GM23248 (cell line): ENCODE measurements around the gene SALL2. TPM values are rescaled to one million over a fixed set of nuclear protein-coding genes. Genes with fewer than 3 reads are reported as not detected.

Source experiments
- DNase-seq: peaks from one replicate; pipeline ENCODE4 v3.0.0-alpha.2; 2015
- H2AFZ ChIP-seq: fragments of 200-600 bp; sonication (generic); 2 replicates; pipeline ENCODE4 v1.6.1; 2016; ENCODE audit warnings: antibody characterized with exemption
- H3F3A ChIP-seq: fragments of 200-600 bp; sonication (generic); 2 replicates; pipeline ENCODE4 v1.6.1; 2016; ENCODE audit warnings: mild to moderate bottlenecking, antibody characterized with exemption, mixed run types; ENCODE audit not compliant: insufficient read depth
- H3K27ac ChIP-seq: fragments of 200-600 bp; sonication (generic); 2 replicates; pipeline ENCODE4 v1.5.1; 2016; ENCODE audit warnings: mild to moderate bottlenecking
- H3K27me3 ChIP-seq: fragments of 200-600 bp; sonication (generic); replicated peaks from 2 replicates; pipeline ENCODE4 v1.6.1; 2016; ENCODE audit warnings: mild to moderate bottlenecking; ENCODE audit not compliant: insufficient read depth
- H3K36me3 ChIP-seq: fragments of 200-600 bp; sonication (generic); 2 replicates; pipeline ENCODE4 v1.6.1; 2016; ENCODE audit warnings: low read depth, mild to moderate bottlenecking
- H3K4me1 ChIP-seq: fragments of 200-600 bp; sonication (generic); 2 replicates; pipeline ENCODE4 v1.6.1; 2016; ENCODE audit warnings: mild to moderate bottlenecking; ENCODE audit not compliant: insufficient read depth
- H3K4me2 ChIP-seq: fragments of 200-600 bp; sonication (generic); one replicate; pipeline ENCODE4 v1.6.1; 2016; ENCODE audit warnings: mild to moderate bottlenecking; ENCODE audit not compliant: unreplicated experiment
- H3K4me3 ChIP-seq: fragments of 200-600 bp; sonication (generic); 2 replicates; pipeline ENCODE4 v1.5.1; 2016; ENCODE audit warnings: mild to moderate bottlenecking
- H3K79me2 ChIP-seq: fragments of 200-600 bp; sonication (generic); 2 replicates; pipeline ENCODE4 v1.6.1; 2016; ENCODE audit warnings: mild to moderate bottlenecking; ENCODE audit not compliant: insufficient read depth
- H3K9ac ChIP-seq: fragments of 200-600 bp; sonication (generic); 2 replicates; pipeline ENCODE4 v1.6.1; 2016; ENCODE audit warnings: mild to moderate bottlenecking
- H3K9me2 ChIP-seq: fragments of 200-600 bp; sonication (generic); 2 replicates; pipeline ENCODE4 v1.6.1; 2016; ENCODE audit warnings: mixed run types, mild to moderate bottlenecking, moderate library complexity; ENCODE audit not compliant: insufficient read depth
- H3K9me3 ChIP-seq: fragments of 200-600 bp; sonication (generic); one replicate; pipeline ENCODE4 v1.6.1; 2017; ENCODE audit warnings: low read depth
- H4K20me1 ChIP-seq: fragments of 200-600 bp; sonication (generic); 2 replicates; pipeline ENCODE4 v1.6.0; 2016; ENCODE audit not compliant: insufficient read depth
- EZH2 ChIP-seq: fragments of 200-600 bp; sonication (generic); IDR thresholded peaks from 2 replicates; pipeline ENCODE4 v1.6.1; 2018; ENCODE audit warnings: antibody characterized with exemption, mild to moderate bottlenecking; ENCODE audit not compliant: insufficient read depth, poor library complexity, severe bottlenecking
- EZH2phosphoT487 ChIP-seq: fragments of 200-600 bp; sonication (generic); IDR thresholded peaks from 2 replicates; pipeline ENCODE4 v1.6.1; 2018; ENCODE audit warnings: antibody characterized with exemption, moderate library complexity, mild to moderate bottlenecking, low read depth; ENCODE audit not compliant: insufficient read depth
- WGBS, 2 experiments: methylation state at CpG; one replicate each; pipeline ENCODE4 v1.1.6; 2015 to 2017; ENCODE audit warnings: low lambda C conversion rate in 2 of 2, low coverage in 1 of 2; ENCODE audit errors: missing lambda C conversion rate in 2 of 2; 5-methylcytosine and 5-hydroxymethylcytosine counted together
- in situ Hi-C: fragments of 300-500 bp; cut with MboI; formaldehyde crosslinking; loops from 2 replicates; pipeline ENCODE4 v1.15.0; 2020
- polyA plus RNA-seq: library from polyadenylated mRNA; unstranded; fragments of >200 nt; fragmentation: Nextera tagmentation; extraction: Ambion mirVana; gene quantifications from 2 replicates; pipeline ENCODE4 v1.2.1, GENCODE V29; 2016
- total RNA-seq: library from RNA; depleted of rRNA; stranded (reverse); fragments of >200 nt; shearing (Covaris generic); gene quantifications from 2 replicates; pipeline ENCODE4 v1.2.3, GENCODE V29; 2014

The SALL2 gene
- total and polyA plus RNA-seq, 2 experiments from 2014 or later, result 0.69 to 2.7 TPM

- Histone ChIP-seq H3K79me2 (no peaks in the 10 kb centered on the region), H3K27ac (no peak overlapping the region), H3K4me2 (no peak overlapping the region), H3K9me2 (no peaks in the 10 kb centered on the region), H3K9ac (no peak overlapping the region), H2AFZ (no peak overlapping the region), H3K27me3 (peaks cover 4% of the 10 kb centered on the region; the same call in 1 of the 2 replicates), H4K20me1 (no peaks in the 10 kb centered on the region), H3K9me3 (no peaks in the 10 kb centered on the region), H3K4me1 (no peaks in the 10 kb centered on the region), H3K4me3 (no peak overlapping the region), H3K36me3 (no peaks in the 10 kb centered on the region), H3F3A (no peaks in the 10 kb centered on the region)
- WGBS, 2 experiments, result 12 to 20% methylated on average over 5 of the region's 5 CpGs
- no peak for DNase-seq
- no peak for TF ChIP-seq EZH2phosphoT487
- no peak for TF ChIP-seq EZH2
- in situ Hi-C loops, result no loop called here
Measured at GRCh38 chr14:21543963-21544362, 17.8 kb upstream of the SALL2 start.

GRCh38 chr14:21543521-21543960 lies 17.4 kb upstream of the SALL2 start:
- Histone ChIP-seq H3F3A (no peaks in the 10 kb centered on the region), H3K36me3 (no peaks in the 10 kb centered on the region), H2AFZ (no peak overlapping the region), H3K27me3 (peaks cover 9% of the 10 kb centered on the region; the same call in 1 of the 2 replicates), H3K9ac (no peak overlapping the region), H3K79me2 (no peaks in the 10 kb centered on the region), H3K4me2 (no peak overlapping the region), H3K4me1 (no peaks in the 10 kb centered on the region), H4K20me1 (no peaks in the 10 kb centered on the region), H3K9me2 (no peaks in the 10 kb centered on the region), H3K27ac (no peak overlapping the region), H3K9me3 (no peaks in the 10 kb centered on the region), H3K4me3 (no peak overlapping the region)
- in situ Hi-C loops, result no loop called here
- TF ChIP-seq EZH2phosphoT487, result no peak
- no peak for TF ChIP-seq EZH2
- WGBS, 2 experiments, result 25 to 26% methylated on average over 7 of the region's 7 CpGs
- no peak for DNase-seq

- H3K4me1 ChIP-seq, result no peaks in the 10 kb centered on the region
- no peaks in the 10 kb centered on the region for H3F3A ChIP-seq
- DNase-seq, result no peak
- H3K4me2 ChIP-seq, result no peak overlapping the region
- no peaks in the 10 kb centered on the region for H3K79me2 ChIP-seq
- no peaks in the 10 kb centered on the region for H3K9me3 ChIP-seq
- H3K27me3 ChIP-seq, result peaks cover 28% of the 10 kb centered on the region
- no peaks in the 10 kb centered on the region for H3K36me3 ChIP-seq
- no peaks in the 10 kb centered on the region for H3K9me2 ChIP-seq
- in situ Hi-C loops, result no loop called here
- WGBS, 2 experiments, result 52 to 57% methylated on average over 9 of the region's 9 CpGs
- no peaks in the 10 kb centered on the region for H4K20me1 ChIP-seq
- H2AFZ ChIP-seq, result no peak overlapping the region
- TF ChIP-seq EZH2phosphoT487 (no peak), EZH2 (no peak)
- no peak overlapping the region for H3K9ac ChIP-seq
- no peak overlapping the region for H3K4me3 ChIP-seq
- H3K27ac ChIP-seq, result no peak overlapping the region
Measured at GRCh38 chr14:21541413-21542074, 15.4 kb upstream of the SALL2 start.

GRCh38 chr14:21539189-21539940 lies 13.2 kb upstream of the SALL2 start:
- Histone ChIP-seq H3K4me3 (no peak overlapping the region), H3K4me2 (no peak overlapping the region), H3K4me1 (no peaks in the 10 kb centered on the region), H3K36me3 (no peaks in the 10 kb centered on the region), H4K20me1 (no peaks in the 10 kb centered on the region), H3K27me3 (peaks cover 49% of the 10 kb centered on the region), H3K79me2 (no peaks in the 10 kb centered on the region), H3F3A (no peaks in the 10 kb centered on the region), H3K27ac (no peak overlapping the region), H3K9me2 (no peaks in the 10 kb centered on the region), H3K9ac (no peak overlapping the region), H2AFZ (no peak overlapping the region), H3K9me3 (no peaks in the 10 kb centered on the region)
- 9 to 11% methylated on average over 3 of the region's 3 CpGs for WGBS, 2 experiments
- in situ Hi-C loops, result no loop called here
- TF ChIP-seq EZH2 (no peak), EZH2phosphoT487 (no peak)
- DNase-seq, result no peak
